HepG2 (cell line): ENCODE data around the gene SLC35F1. TPM values are rescaled to one million over a fixed set of nuclear protein-coding genes. Genes with fewer than 3 reads are reported as not detected.

Experiments
- ATAC-seq: fragments of 200-7000 bp; cut with Tn5 transposase; 3 replicates; pipeline ENCODE4 v1.9.1; 2020; ENCODE audit warnings: mild to moderate bottlenecking, moderate library complexity
- BruUV-seq: library from RNA; stranded (reverse); fragments of 400-500 nt; replicated peaks from 2 replicates; lab custom pipeline; 2021; lab: Mats Ljungman, UMichigan
- CTCF ChIA-PET: fragments of 300-600 bp; formaldehyde crosslinking; extraction: SDS; loops from one replicate; lab custom pipeline; 2021; ENCODE audit warnings: low total read pairs, inconsistent platforms, low intra/inter-chr PET ratio; lab: Yijun Ruan, JAX
- POLR2A ChIA-PET: fragments of 350-600 bp; sonication (Branson Sonifier 250); formaldehyde crosslinking; loops from one replicate; lab custom pipeline; 2020; ENCODE audit warnings: antibody characterized with exemption, inconsistent platforms; lab: Yijun Ruan, JAX
- DNase-seq: peaks from one replicate; pipeline ENCODE4 v3.0.0-alpha.2; 2015; ENCODE audit warnings: low spot score
- FAIRE-seq: peaks from 3 replicates; lab custom pipeline; 2011; peaks lifted over from hg19 to GRCh38; lab: Jason Lieb, UNC
- H2AFZ ChIP-seq: one replicate; pipeline ENCODE4 v1.6.1; 2011; ENCODE audit warnings: low read length, inconsistent platforms
- H3K27ac ChIP-seq: fragments of 300-600 bp; 3 replicates; pipeline ENCODE4 v1.8.0; 2011; ENCODE audit warnings: mixed run types, mild to moderate bottlenecking, mixed read lengths, low read length, inconsistent platforms; ENCODE audit not compliant: insufficient read depth; ENCODE audit errors: extremely low read length
- H3K27me3 ChIP-seq, 2 experiments: fragments of 200-600 bp in 1 of 2; 2 replicates in 1 of 2; 3 replicates in 1 of 2; pipeline versions ENCODE4 v1.6.0 to v1.8.0; 2011; ENCODE audit warnings: low read length in 2 of 2, mild to moderate bottlenecking in 2 of 2, moderate library complexity in 2 of 2, inconsistent platforms in 1 of 2; ENCODE audit not compliant: insufficient read depth in 2 of 2, control insufficient read depth in 1 of 2
- H3K36me3 ChIP-seq, 2 experiments: fragments of 200-600 bp in 1 of 2; replicated peaks in 1 of 2; 2 replicates in 1 of 2; 3 replicates in 1 of 2; pipeline versions ENCODE4 v1.5.1 to v1.8.0; 2011; ENCODE audit warnings: low read length in 2 of 2, inconsistent platforms in 1 of 2; ENCODE audit not compliant: insufficient read depth in 2 of 2, control insufficient read depth in 1 of 2
- H3K4me1 ChIP-seq: 2 replicates; pipeline ENCODE4 v1.5.1; 2012; ENCODE audit warnings: low read length, inconsistent platforms; ENCODE audit not compliant: insufficient read depth
- H3K4me2 ChIP-seq: 2 replicates; pipeline ENCODE4 v1.6.0; 2011; ENCODE audit warnings: low read depth, low read length, inconsistent platforms
- H3K4me3 ChIP-seq, 3 experiments: fragments of 200-600 bp in 1 of 3; sonication (generic), shearing (Covaris generic) in 1 of 3; replicated peaks in 1 of 3; 2 replicates each; pipeline ENCODE4 v1.5.1; 2011 to 2016; ENCODE audit warnings: low read length in 3 of 3, inconsistent platforms in 2 of 3, low read depth in 2 of 3, mild to moderate bottlenecking in 2 of 3, control low read depth in 1 of 3, mixed read lengths in 1 of 3; ENCODE audit not compliant: insufficient read depth in 1 of 3
- H3K79me2 ChIP-seq: one replicate; pipeline ENCODE4 v1.6.1; 2011; ENCODE audit warnings: low read length, inconsistent platforms; ENCODE audit not compliant: insufficient read depth
- H3K9ac ChIP-seq: 2 replicates; pipeline ENCODE4 v1.6.0; 2011; ENCODE audit warnings: mild to moderate bottlenecking, low read depth, low read length, inconsistent platforms; ENCODE audit not compliant: insufficient read depth
- H3K9me3 ChIP-seq: 2 replicates; pipeline ENCODE4 v1.5.1; 2012; ENCODE audit warnings: mild to moderate bottlenecking, low read length
- H4K20me1 ChIP-seq: 2 replicates; pipeline ENCODE4 v1.6.0; 2011; ENCODE audit warnings: inconsistent platforms, mild to moderate bottlenecking, low read length, moderate library complexity; ENCODE audit not compliant: insufficient read depth
- AGO2 ChIP-seq: fragments of 200-400 bp; formaldehyde crosslinking; optimal IDR thresholded peaks from 2 replicates; pipeline ENCODE3; 2017; ENCODE audit warnings: mild to moderate bottlenecking, low read depth, low read length, moderate library complexity
- MXI1 ChIP-seq: IDR thresholded peaks from 3 replicates; pipeline ENCODE4 v1.6.1; 2012; ENCODE audit warnings: low read depth, low read length, inconsistent platforms, borderline replicate concordance
- NPAS2 ChIP-seq: sonication (generic); formaldehyde crosslinking; IDR thresholded peaks from 2 replicates; pipeline ENCODE4 v1.8.0; 2022; ENCODE audit warnings: mild to moderate bottlenecking, missing genetic modification reagents, borderline replicate concordance
- SOX6 ChIP-seq, 2 experiments: fragments of 450-650 bp in 1 of 2; sonication (generic) in 1 of 2; formaldehyde crosslinking in 1 of 2; IDR thresholded peaks; 2 replicates each; pipeline versions ENCODE4 v1.4.0 to v1.6.1; 2017 to 2020; ENCODE audit warnings: antibody characterized with exemption in 1 of 2, mild to moderate bottlenecking in 1 of 2, missing genetic modification reagents in 1 of 2
- TARDBP ChIP-seq: sonication (generic); formaldehyde crosslinking; IDR thresholded peaks from 2 replicates; pipeline ENCODE4 v1.8.0; 2022; ENCODE audit warnings: mild to moderate bottlenecking, missing genetic modification reagents
- ZFX ChIP-seq: sonication (generic); formaldehyde crosslinking; IDR thresholded peaks from 2 replicates; pipeline ENCODE4 v1.4.0; 2020; ENCODE audit warnings: mild to moderate bottlenecking, low read depth, missing genetic modification reagents, moderate library complexity
- ZNF432 ChIP-seq: sonication (generic); formaldehyde crosslinking; IDR thresholded peaks from 2 replicates; pipeline ENCODE4 v1.5.0; 2020; ENCODE audit warnings: missing genetic modification reagents, mild to moderate bottlenecking, borderline replicate concordance
- ZSCAN20 ChIP-seq: sonication (generic); formaldehyde crosslinking; IDR thresholded peaks from 2 replicates; pipeline ENCODE4 v1.4.0; 2020; ENCODE audit warnings: missing genetic modification reagents, mild to moderate bottlenecking, borderline replicate concordance
- WGBS: methylation state at CpG from one replicate; pipeline ENCODE4 v1.1.6; 2017; ENCODE audit warnings: low lambda C conversion rate; 5-methylcytosine and 5-hydroxymethylcytosine counted together
- in situ Hi-C: cut with HindIII; loops from 2 replicates; pipeline ENCODE4 v1.10.0; 2017; ENCODE audit warnings: low pct_unique_long_range_greater_than_20kb; ENCODE audit not compliant: extremely low pct_ligation_motif_present
- intact Hi-C: fragments of 100-400 bp; cut with micrococcal nuclease; formaldehyde crosslinking; loops from one replicate; pipeline ENCODE4 v1.10.0; 2022; ENCODE audit not compliant: unreplicated experiment
- polyA plus RNA-seq, 8 experiments: library from polyadenylated mRNA; depleted of rRNA in 3 of 8; stranded (reverse) in 7 of 8; unstranded in 1 of 8; fragments of >200 nt; fragmentation: Illumina TruSeq in 4 of 8; extraction: Trizol in 4 of 8; gene quantifications; 2 replicates each; pipeline versions ENCODE4 v1.2.1 to v1.2.3, GENCODE V29; 2011 to 2016; ENCODE audit warnings: low read depth in 4 of 8, missing spikeins in 1 of 8, mixed read lengths in 1 of 8; ENCODE audit not compliant: insufficient read depth in 1 of 8
- total RNA-seq, 5 experiments: library from RNA; depleted of rRNA; stranded (reverse); fragments of >200 nt; fragmentation: Illumina TruSeq; extraction: Trizol; gene quantifications; 2 replicates each; pipeline ENCODE4 v1.2.3, GENCODE V29; 2016; ENCODE audit warnings: low read depth in 1 of 5
- TF ChIP-seq, protein P1 (sequence below): sonication (generic); formaldehyde crosslinking; IDR thresholded peaks from 2 replicates; pipeline ENCODE4 v1.8.0; 2022; ENCODE audit warnings: mild to moderate bottlenecking, missing genetic modification reagents; ENCODE audit not compliant: insufficient replicate concordance
- TF ChIP-seq, protein P2 (sequence below): sonication (generic); formaldehyde crosslinking; IDR thresholded peaks from 2 replicates; pipeline ENCODE4 v1.4.0; 2020; ENCODE audit warnings: mild to moderate bottlenecking, low read depth, missing genetic modification reagents

SLC35F1 gene
- total and polyA plus RNA-seq, 2 of the 13 experiments (the other 11 are each of a cell fraction or from before 2014, with no cell fraction given) = 0.01 TPM; not detected in 1

DNA sequence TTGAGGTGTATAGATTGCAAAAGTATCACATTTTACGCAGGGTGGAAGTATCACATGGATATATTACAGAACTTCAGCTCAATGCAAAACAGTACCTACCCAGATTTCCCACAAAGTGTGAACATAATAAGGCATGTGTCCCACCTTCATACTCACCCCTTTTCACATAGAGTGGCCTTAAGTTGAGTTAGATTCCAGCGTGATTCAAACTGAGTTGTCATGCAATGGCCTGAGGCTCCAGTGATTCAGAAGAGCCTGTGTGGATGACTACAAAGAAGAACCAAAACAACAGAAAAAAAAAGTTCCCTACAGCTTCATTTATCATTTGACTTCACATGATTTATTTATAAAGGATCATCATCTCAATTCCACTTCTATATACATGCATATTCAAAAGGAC is 309.7 kb downstream of the SLC35F1 start (continued):
- TF ChIP-seq, protein P1, sequence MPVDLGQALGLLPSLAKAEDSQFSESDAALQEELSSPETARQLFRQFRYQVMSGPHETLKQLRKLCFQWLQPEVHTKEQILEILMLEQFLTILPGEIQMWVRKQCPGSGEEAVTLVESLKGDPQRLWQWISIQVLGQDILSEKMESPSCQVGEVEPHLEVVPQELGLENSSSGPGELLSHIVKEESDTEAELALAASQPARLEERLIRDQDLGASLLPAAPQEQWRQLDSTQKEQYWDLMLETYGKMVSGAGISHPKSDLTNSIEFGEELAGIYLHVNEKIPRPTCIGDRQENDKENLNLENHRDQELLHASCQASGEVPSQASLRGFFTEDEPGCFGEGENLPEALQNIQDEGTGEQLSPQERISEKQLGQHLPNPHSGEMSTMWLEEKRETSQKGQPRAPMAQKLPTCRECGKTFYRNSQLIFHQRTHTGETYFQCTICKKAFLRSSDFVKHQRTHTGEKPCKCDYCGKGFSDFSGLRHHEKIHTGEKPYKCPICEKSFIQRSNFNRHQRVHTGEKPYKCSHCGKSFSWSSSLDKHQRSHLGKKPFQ = no peak
- TF ChIP-seq SOX6 (IDR thresholded peaks at IDR 0.05) = no peak
- TF ChIP-seq SOX6 (CRISPR knock-in tag; IDR thresholded peaks at IDR 0.05) = no peak
- TF ChIP-seq ZSCAN20 (CRISPR knock-in tag) = no peak
- no peak for TF ChIP-seq MXI1
- no peak for TF ChIP-seq TARDBP
- TF ChIP-seq ZFX = no peak
- no peak for TF ChIP-seq NPAS2 (CRISPR knock-in tag)
- TF ChIP-seq AGO2 = no peak

DNA sequence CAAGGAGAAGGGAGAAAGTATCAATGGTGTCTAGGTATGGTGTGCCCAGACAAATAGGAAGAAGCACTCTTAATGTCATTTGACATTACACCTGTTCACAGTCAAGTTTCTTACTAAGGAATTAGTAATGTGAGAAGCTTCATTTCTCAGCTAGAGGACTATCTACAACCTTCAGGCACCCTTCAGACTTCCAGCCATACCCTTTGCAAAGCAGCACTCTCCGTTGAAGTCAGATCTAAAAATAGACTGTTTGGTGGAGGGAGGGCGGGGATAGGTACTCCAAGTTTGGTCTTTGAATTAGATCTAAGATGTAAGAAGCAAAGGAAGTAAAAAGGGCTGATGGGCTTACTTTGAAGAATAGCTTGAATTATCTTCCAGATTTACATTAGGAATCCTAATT is 311.1 kb downstream of the SLC35F1 start:
- Histone ChIP-seq H3K4me1 (no peaks in the 10 kb centered on the region), H3K79me2 (no peaks in the 10 kb centered on the region), H3K9ac (no peak overlapping the region), H3K4me2 (no peak overlapping the region), H3K4me3 (no peak overlapping the region), H3K27me3 (no peaks in the 10 kb centered on the region), H2AFZ (no peak overlapping the region), H4K20me1 (no peaks in the 10 kb centered on the region), H3K36me3 (no peaks in the 10 kb centered on the region), H3K27ac (no peak overlapping the region), H3K9me3 (no peaks in the 10 kb centered on the region)
- no TSS peak for BruUV-seq
- in situ Hi-C loops = no loop called here
- FAIRE-seq = no peak
- intact Hi-C loops = no loop called here
- ATAC-seq = no peak
- ChIA-PET POLR2A (no interaction called here), CTCF (no interaction called here)
- TF ChIP-seq, protein P2, sequence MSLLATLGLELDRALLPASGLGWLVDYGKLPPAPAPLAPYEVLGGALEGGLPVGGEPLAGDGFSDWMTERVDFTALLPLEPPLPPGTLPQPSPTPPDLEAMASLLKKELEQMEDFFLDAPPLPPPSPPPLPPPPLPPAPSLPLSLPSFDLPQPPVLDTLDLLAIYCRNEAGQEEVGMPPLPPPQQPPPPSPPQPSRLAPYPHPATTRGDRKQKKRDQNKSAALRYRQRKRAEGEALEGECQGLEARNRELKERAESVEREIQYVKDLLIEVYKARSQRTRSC (CRISPR knock-in tag) = no peak
- TF ChIP-seq ZNF432 = no peak
- WGBS = 21% methylated on average over 2 of the region's 2 CpGs
- no peak for DNase-seq
